Dedifferentiated amniotic fluid mesenchymal stem cell (primary cell): ENCODE results near the gene ARL10.

Source experiments
- DNase-seq: peaks from one replicate; pipeline ENCODE4 v3.0.0-alpha.2; 2016; ENCODE audit errors: extremely low spot score

Gene ARL10

DNA sequence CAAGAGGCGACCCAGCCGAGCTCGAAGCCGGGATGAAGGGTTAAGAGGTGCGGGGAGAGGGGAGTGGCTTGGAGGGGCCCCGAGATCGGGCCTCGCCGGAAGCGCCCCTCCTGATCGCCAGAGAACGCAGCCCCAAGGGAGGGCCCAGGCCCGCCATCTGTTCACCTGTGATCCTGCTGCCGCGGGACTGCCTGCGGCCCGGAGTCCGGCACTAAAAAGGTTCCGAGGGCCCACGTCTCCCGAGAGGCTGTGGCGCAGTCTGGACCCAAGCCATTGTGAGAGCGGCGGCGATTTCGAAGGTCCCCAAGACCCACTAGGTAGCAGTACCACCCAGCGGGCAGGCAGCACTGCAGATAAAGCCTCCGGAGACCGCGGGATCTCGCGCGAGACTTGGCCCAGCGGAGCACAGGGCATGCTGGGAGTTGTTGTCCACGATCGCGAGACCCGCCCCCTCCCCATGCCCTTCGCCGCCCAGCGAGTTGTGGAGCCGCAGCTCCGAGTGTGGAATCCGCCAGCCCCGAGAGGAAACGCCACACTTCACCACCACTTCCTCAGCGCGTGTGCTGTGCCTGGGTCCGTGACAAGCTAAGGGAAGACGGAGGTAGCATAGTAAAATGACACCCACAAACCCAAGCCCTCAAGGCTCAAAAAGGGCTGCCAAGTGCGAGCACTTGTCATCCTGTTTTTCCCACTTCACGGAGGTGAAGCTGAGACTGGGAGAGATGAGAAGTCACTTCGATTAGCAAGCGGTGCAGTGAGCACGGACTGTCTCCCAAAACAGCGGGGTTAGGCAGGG, 3.7 kb upstream of the ARL10 start, which contains the start of gene KIAA1191:
KIAA1191 (minus strand) TSS at position 328 of the 796 bp plus-strand sequence. CDS start 2,256 bp downstream, outside the sequence.
- DNase-seq = peak; percentile 93

DNA sequence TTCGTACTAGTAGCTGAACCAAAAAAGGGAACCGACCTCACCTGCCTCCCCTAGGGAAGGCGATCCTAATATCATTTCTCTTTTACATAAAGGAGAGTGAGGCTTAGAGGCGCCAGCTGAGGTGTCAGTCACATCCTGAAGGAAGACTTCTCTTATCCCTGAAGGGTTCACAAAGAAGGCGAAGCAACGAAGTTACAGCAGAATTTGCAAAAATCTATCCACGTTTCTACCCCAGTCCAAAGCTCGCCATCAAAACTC, 3.1 kb upstream of the ARL10 start:
- no peak for DNase-seq

DNA sequence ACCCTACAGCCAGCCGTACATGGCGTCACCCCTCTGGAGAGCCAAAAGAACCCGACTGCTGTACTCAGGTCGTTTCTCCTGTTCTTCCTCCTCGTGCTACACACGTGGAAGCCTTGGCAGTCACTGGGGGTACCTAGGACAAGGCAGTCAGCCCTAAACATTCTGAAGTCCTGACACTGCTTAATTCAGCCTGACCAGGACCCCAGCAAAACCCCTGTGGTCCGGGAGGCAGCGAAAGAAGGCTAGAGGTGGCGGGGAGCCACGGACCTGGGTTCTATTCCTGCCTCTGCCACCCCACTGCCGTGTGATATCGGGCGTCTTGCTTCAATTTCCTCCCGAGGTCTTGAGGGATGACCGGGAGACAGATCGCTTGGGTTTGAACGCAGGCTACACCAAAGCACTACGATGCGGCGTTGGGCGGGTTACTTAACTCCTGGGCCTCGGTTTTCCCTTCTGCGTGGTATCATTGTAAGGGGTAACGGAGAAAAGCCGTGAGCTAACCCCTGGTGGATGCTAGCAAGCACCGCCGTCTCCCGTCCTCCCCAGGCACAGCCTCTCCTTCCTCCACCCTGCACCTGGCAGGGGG, 429 bp upstream of the ARL10 start:
- no peak for DNase-seq

DNA sequence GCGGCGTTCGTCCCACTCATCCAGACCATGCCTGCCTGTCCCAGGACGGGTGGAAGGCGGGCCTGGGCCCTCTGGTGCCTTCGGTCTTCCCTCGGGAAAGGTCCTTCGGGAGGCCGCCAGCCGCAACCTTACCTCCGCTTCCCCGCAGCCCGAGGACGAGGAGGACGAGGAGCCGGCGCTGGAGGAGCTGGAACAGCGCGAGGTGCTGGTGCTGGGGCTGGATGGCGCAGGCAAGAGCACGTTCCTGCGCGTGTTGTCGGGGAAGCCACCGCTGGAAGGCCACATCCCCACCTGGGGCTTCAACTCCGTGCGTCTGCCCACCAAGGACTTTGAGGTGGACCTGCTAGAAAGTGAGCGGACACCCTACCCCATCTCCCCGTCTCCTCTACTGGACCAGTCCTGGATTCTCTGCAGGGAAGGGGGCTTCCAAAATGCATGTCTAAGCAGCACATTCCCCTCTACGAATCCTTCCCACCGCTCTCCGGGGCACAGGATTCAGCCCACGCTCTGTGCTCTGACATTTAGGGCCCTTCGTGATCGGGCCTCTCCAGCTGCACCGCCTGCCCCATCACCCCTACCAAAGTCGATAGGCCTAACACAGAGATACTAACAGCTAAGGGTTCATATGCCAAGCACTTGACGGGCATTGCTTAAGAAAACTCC, 1.1 kb downstream of the ARL10 start:
- DNase-seq = no peak

GRCh38 chr5:176368726-176369125, 3.4 kb downstream of the ARL10 start:
- no peak for DNase-seq

GRCh38 chr5:176369934-176370711, 4.8 kb downstream of the ARL10 start:
- no peak for DNase-seq

- DNase-seq = no peak
Measured at GRCh38 chr5:176371621-176372539, 6.6 kb downstream of the ARL10 start.

DNA sequence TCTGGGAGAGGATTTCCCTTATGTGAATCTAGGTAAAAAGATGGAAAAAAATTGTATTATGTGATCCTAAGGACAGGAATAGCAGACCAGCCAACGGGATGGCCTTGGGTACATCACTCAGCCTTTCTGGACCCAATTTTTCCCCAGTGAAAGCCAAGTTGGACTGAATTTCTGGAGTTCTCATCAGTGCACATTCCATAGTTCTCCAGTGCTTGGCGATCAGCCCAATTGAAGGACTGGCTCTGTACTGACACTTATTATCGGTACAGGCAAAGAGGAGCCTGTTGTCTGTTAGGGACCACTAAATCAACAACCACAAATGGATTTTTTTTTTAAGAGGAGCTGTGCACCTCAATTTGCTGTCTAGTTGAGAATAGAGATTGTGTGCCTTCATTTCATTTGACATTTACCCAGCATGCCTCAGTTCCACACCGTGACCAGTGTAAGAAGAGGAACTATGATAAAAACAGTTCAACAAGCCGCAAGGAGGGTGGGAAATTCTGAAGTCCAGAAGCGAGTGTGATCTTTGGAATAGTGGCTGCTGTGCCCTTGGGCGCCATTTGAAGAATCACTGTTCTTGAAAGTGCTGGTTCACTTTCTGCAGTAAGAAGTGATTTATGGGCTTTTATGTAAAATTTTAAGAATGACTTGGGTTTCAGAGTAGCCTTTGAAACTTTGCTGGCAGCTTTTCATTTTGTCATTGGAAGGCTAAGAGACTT, 8.0 kb downstream of the ARL10 start:
- DNase-seq = no peak

DNA sequence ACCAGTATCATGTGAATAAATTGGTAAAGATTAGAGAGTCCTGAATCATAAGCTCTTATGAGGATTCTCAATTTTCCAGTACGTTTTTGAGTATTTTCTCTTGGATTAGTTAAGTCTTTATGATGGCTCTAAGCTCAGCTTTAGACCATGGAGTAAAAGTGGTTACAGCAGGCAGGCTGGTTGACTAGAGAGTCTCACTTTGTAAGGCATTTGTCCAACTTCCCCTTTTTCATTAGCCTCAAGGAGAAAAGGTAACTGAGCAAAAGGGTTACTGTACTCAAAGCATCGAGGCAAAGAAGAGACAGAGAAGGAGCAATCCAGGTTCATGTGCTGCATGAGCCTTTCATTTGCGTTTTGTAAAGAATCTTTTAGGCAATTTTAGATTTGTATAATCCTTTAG, 14.6 kb downstream of the ARL10 start:
- DNase-seq = no peak

GRCh38 chr5:176381423-176381822, 16.1 kb downstream of the ARL10 start:
- DNase-seq = no peak

DNA sequence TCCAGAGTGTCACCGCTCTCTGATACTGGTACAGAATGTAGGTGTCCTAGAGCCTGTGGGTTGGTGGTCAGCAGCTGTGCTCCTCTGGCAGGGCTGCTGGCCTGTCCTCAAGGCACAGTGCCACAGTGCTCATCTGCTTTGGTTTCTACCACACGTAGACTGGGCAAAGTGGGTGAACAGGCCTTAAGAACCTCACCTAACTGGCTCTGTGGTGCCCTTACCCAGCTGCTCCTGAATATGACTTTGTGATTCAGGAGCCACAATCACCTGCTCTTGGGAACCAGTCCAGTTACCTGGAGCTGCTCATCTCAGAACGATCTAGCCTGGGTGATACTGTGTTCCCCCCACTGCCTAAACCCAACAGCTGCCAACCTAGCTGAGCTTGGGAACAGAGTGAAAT, 16.7 kb downstream of the ARL10 start:
- DNase-seq = no peak

DNA sequence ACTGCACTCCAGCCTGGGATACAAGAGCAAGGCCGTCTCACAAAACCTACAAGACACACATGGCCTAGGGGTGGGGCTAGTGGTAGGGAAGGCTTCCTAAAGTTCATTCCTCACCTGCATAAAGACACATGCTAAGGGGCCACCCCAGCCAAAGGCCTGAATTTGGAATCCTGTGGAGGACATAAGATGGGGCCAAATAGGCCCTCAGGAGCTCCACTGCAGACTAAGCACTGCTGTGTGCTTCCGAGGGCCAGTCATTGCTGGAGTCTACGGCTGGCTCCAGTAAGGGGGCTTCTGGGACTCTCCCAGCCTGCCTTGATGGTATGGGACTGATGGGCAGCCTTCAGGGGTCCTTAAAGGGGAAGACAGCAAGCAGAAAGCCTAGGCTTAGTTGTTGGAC, 17.4 kb downstream of the ARL10 start:
- no peak for DNase-seq

- no peak for DNase-seq
Measured at GRCh38 chr5:176383248-176383905, 18.1 kb downstream of the ARL10 start.

DNA sequence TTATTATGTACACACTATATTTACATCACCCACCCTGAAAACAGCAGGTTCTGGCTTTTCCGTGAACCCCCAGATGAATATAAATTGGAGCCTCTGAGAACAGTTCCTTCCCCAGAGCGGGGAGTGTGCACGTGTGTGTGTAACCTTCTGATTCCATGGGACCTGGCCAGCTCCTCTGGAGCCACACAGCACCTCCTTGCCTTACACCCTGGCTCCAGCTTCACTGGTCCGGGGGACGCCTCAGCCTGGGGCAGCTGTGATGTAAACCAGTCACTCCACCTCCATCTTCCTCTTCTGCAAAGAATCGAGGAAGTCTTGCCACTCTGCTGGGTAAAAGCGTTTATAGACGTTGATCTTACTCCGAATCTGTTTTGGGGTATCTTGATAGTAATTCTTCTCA, 18.7 kb downstream of the ARL10 start:
- DNase-seq = no peak

GRCh38 chr5:176384366-176384930, 19.2 kb downstream of the ARL10 start:
- no peak for DNase-seq

- DNase-seq = no peak
Measured at GRCh38 chr5:176384991-176385390, 19.7 kb downstream of the ARL10 start.

GRCh38 chr5:176386491-176386890, 21.2 kb downstream of the ARL10 start:
- no peak for DNase-seq

- DNase-seq = no peak
Measured at GRCh38 chr5:176387384-176387925, 22.2 kb downstream of the ARL10 start.

- DNase-seq = no peak
Measured at GRCh38 chr5:176388003-176388443, 22.7 kb downstream of the ARL10 start.
